PC-9 (cell line): Measurements from ENCODE around the gene PDSS1.

Experiments used
- CTCF ChIP-seq: fragments of 200-600 bp; sonication (generic); conservative IDR thresholded peaks from 2 replicates; pipeline ENCODE4 v1.6.1; 2017; ENCODE audit warnings: mixed run types, antibody characterized with exemption, mild to moderate bottlenecking, moderate library complexity
- EZH2 ChIP-seq: fragments of 200-600 bp; sonication (generic); IDR thresholded peaks from 2 replicates; pipeline ENCODE4 v1.8.0; 2017; ENCODE audit warnings: antibody characterized with exemption, low read depth

GRCh38 chr10:26706936-26707335 is 9.4 kb downstream of the PDSS1 start:
- TF ChIP-seq CTCF (no peak), EZH2 (no peak)
